H1 (cell line): ENCODE measurements around the gene MAP7.
"Not testable (repeated sequence)": the region's sequence is repeated elsewhere in the genome, so short reads cannot be mapped to it uniquely, and the experiment has no call there.

Experiments
- BCL11A ChIP-seq, 2 experiments: IDR thresholded peaks; one replicate each; pipeline ENCODE4 v1.6.1; 2011; ENCODE audit warnings: low read depth in 2 of 2, low read length in 2 of 2, mild to moderate bottlenecking in 2 of 2
- GABPA ChIP-seq: IDR thresholded peaks from 2 replicates; pipeline ENCODE4 v1.6.1; 2011; ENCODE audit warnings: mild to moderate bottlenecking, low read length, moderate library complexity, borderline replicate concordance; ENCODE audit not compliant: insufficient read depth
- GTF2F1 ChIP-seq: IDR thresholded peaks from 2 replicates; pipeline ENCODE4 v1.6.1; 2012; ENCODE audit warnings: low read depth, low read length, improper control_type of control experiment, borderline replicate concordance
- KDM1A ChIP-seq: fragments of 200-600, 300-600 bp; sonication (generic); IDR thresholded peaks from 2 replicates; pipeline ENCODE4 v1.7.1; 2016; ENCODE audit warnings: mild to moderate bottlenecking, low read length, borderline replicate concordance
- POLR2A ChIP-seq, 2 experiments: IDR thresholded peaks; 1 replicate in 1 of 2; 2 replicates in 1 of 2; pipeline ENCODE4 v1.6.1; 2011; ENCODE audit warnings: low read depth in 2 of 2, low read length in 2 of 2, mild to moderate bottlenecking in 2 of 2; ENCODE audit errors: control extremely low read depth in 1 of 2
- POLR2AphosphoS5 ChIP-seq: IDR thresholded peaks from 2 replicates; pipeline ENCODE4 v1.6.1; 2011; ENCODE audit warnings: low read depth, low read length
- SP2 ChIP-seq: IDR thresholded peaks from 2 replicates; pipeline ENCODE4 v1.6.1; 2012; ENCODE audit warnings: mild to moderate bottlenecking, low read length, inconsistent platforms
- TAF1 ChIP-seq: IDR thresholded peaks from 2 replicates; pipeline ENCODE4 v1.6.1; 2011; ENCODE audit warnings: mild to moderate bottlenecking, low read depth, low read length
- YY1 ChIP-seq: IDR thresholded peaks from 2 replicates; pipeline ENCODE4 v1.6.1; 2011; ENCODE audit warnings: low read depth, mild to moderate bottlenecking, low read length
- TF ChIP-seq, protein P1 (sequence below), 3 experiments: IDR thresholded peaks; 1 replicate in 2 of 3; 2 replicates in 1 of 3; pipeline versions ENCODE4 v1.5.1 to v1.6.1; 2011; ENCODE audit warnings: low read length in 3 of 3, mild to moderate bottlenecking in 3 of 3, inconsistent platforms in 2 of 3, low read depth in 1 of 3, moderate library complexity in 1 of 3; ENCODE audit not compliant: insufficient read depth in 1 of 3; ENCODE audit errors: control extremely low read depth in 1 of 3

DNA sequence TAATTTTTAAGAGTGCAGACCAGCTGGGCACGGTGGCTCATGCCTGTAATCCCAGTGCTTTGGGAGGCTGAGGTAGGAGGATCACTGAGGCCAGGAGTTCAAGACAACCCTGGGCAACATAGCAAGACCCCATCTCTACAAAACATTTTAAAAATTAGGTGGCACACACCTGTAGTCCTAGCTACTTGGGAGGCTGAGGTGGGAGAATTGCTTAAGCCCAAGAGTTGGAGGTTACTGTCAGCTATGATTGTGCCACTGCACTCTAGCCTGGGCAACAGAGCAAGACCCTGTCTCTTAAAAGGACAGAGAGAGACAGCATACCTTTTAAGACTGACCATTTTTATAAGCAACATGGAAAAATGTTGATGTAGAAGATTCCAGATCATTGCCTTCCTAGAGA is 241.8 kb downstream of the MAP7 start:
- TF ChIP-seq, protein P1, sequence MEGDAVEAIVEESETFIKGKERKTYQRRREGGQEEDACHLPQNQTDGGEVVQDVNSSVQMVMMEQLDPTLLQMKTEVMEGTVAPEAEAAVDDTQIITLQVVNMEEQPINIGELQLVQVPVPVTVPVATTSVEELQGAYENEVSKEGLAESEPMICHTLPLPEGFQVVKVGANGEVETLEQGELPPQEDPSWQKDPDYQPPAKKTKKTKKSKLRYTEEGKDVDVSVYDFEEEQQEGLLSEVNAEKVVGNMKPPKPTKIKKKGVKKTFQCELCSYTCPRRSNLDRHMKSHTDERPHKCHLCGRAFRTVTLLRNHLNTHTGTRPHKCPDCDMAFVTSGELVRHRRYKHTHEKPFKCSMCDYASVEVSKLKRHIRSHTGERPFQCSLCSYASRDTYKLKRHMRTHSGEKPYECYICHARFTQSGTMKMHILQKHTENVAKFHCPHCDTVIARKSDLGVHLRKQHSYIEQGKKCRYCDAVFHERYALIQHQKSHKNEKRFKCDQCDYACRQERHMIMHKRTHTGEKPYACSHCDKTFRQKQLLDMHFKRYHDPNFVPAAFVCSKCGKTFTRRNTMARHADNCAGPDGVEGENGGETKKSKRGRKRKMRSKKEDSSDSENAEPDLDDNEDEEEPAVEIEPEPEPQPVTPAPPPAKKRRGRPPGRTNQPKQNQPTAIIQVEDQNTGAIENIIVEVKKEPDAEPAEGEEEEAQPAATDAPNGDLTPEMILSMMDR (IDR thresholded peaks at IDR 0.05; ENCODE audit: control extremely low read depth in 1 of 3, insufficient read depth in 1 of 3, low read depth in 1 of 3, low read length in 3 of 3) = not testable (repeated sequence)
- not testable (repeated sequence) for TF ChIP-seq GTF2F1; GABPA; KDM1A; SP2; YY1; POLR2A (IDR thresholded peaks at IDR 0.05; ENCODE audit: control extremely low read depth in 1 of 2, low read depth in 2 of 2, low read length in 2 of 2); POLR2AphosphoS5; BCL11A (IDR thresholded peaks at IDR 0.05; ENCODE audit: low read depth in 2 of 2, low read length in 2 of 2); TAF1
